Astrocyte (in vitro differentiated cells and primary cell): ENCODE measurements around the gene SLC17A2.

Source experiments
- EZH2 ChIP-seq: IDR thresholded peaks from 2 replicates; pipeline ENCODE4 v1.6.1; 2012; ENCODE audit warnings: mild to moderate bottlenecking, low read length, inconsistent platforms; ENCODE audit not compliant: insufficient read depth
- TF ChIP-seq, protein P1 (sequence below): IDR thresholded peaks from 2 replicates; pipeline ENCODE4 v1.5.1; 2011; ENCODE audit warnings: low read depth, mild to moderate bottlenecking, inconsistent platforms, low read length, moderate library complexity; ENCODE audit not compliant: insufficient read depth

DNA sequence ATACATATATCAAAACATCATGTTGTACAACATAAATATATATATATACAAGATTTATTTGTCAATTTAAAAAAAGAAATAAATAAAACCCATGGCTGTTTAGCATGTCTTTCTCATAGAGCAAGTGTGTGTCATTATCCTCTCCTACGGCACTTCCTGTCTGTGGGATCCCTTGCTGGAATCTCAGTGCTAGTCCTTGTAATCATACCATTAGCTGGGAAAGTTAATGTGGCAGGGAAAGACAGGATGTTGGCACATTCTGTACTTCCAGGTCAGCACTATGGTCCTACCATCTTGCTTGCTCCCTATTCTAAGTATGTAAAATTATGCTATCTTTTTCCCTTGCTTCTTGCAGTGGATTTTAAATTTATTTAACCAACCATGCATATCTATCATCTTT lies 47.0 kb downstream of the SLC17A2 start:
- TF ChIP-seq, protein P1, sequence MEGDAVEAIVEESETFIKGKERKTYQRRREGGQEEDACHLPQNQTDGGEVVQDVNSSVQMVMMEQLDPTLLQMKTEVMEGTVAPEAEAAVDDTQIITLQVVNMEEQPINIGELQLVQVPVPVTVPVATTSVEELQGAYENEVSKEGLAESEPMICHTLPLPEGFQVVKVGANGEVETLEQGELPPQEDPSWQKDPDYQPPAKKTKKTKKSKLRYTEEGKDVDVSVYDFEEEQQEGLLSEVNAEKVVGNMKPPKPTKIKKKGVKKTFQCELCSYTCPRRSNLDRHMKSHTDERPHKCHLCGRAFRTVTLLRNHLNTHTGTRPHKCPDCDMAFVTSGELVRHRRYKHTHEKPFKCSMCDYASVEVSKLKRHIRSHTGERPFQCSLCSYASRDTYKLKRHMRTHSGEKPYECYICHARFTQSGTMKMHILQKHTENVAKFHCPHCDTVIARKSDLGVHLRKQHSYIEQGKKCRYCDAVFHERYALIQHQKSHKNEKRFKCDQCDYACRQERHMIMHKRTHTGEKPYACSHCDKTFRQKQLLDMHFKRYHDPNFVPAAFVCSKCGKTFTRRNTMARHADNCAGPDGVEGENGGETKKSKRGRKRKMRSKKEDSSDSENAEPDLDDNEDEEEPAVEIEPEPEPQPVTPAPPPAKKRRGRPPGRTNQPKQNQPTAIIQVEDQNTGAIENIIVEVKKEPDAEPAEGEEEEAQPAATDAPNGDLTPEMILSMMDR = no peak
- TF ChIP-seq EZH2 = no peak
